NB4 (cell line): ENCODE results near the gene TCF23.

Source experiments
- DNase-seq: peaks from one replicate; pipeline ENCODE4 v3.0.0; 2010; ENCODE audit warnings: low read depth
- H3K4me3 ChIP-seq: one replicate; pipeline ENCODE4 v1.5.1; 2011; ENCODE audit warnings: mild to moderate bottlenecking, low read depth, low read length, moderate library complexity
- CTCF ChIP-seq: IDR thresholded peaks from one replicate; pipeline ENCODE4 v1.5.1; 2012; ENCODE audit warnings: low read depth, low read length
- MAX ChIP-seq: IDR thresholded peaks from 2 replicates; pipeline ENCODE4 v1.6.1; 2011; ENCODE audit warnings: low read depth, low read length
- MYC ChIP-seq: IDR thresholded peaks from 2 replicates; pipeline ENCODE4 v1.6.1; 2011; ENCODE audit warnings: low read depth, low read length
- POLR2A ChIP-seq: IDR thresholded peaks from 2 replicates; pipeline ENCODE4 v1.6.1; 2011; ENCODE audit warnings: mild to moderate bottlenecking; ENCODE audit not compliant: insufficient read length; ENCODE audit errors: extremely low read depth

The TCF23 gene

DNA sequence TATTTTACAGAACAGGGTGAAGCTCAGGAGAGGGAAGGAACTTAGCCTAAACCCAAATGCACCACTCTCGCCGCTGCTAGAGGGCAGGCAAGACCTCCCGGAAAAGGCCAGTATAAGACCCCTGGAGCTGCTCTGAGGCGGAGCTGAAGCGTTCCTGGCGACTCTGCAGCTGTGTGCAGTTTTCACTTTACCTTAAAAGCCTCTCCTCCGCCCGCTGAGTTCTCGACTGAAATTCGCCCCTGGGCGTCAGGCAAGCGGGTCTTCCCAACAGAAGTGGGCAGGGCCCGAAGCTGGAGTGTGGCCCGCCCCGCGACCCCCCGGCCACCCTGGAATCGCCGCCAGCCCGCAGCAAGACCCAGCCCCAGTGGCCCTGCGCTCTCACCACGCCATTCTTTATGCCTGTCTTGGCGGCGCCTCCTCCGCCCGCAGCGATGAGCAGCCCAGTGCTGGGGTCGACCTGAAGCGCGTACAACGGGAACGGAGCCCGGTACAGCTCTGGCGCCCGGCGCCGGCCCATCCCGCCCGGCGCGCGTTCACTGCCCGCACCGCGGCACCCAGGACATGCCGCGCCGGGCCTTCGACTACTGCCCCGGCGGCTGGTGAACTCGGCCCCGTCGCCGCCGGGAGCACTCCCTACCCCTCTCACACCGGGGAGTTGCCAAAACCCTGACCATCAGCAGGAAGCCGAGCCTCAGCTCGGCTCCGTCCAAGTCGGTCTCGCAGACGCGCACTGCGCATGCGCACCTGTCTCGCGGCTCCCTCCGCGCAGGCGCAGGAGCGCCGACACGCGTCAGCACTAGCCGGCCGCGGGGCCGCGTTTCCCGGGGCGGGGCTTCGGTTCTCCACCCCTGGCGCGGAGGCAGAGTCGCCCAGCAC lies 14.7 kb upstream of the TCF23 start, which contains the start of gene PREB:
Gene PREB, minus strand, starts transcription at position 732 of the 876 bp plus-strand sequence. Its CDS starts 215 bp downstream, at position 517.
- no peak for TF ChIP-seq MYC
- peak; percentile 87 for TF ChIP-seq POLR2A
- peak; percentile 4; the same call in 1 of the 2 replicates for TF ChIP-seq MAX
- TF ChIP-seq CTCF: peak; percentile 39
- peak; percentile 95 for DNase-seq

GRCh38 chr2:27134781-27135477 lies 13.9 kb upstream of the TCF23 start:
- no peak for DNase-seq
- TF ChIP-seq MAX: no peak
- TF ChIP-seq POLR2A: no peak
- no peak for TF ChIP-seq MYC
- TF ChIP-seq CTCF: no peak
- no peak overlapping the region for H3K4me3 ChIP-seq

More for the DNA sequence above, 14.7 kb upstream of the TCF23 start, which contains the start of gene PREB:
- peak within 1 kb of the TSS; percentile 87 for H3K4me3 ChIP-seq

DNA sequence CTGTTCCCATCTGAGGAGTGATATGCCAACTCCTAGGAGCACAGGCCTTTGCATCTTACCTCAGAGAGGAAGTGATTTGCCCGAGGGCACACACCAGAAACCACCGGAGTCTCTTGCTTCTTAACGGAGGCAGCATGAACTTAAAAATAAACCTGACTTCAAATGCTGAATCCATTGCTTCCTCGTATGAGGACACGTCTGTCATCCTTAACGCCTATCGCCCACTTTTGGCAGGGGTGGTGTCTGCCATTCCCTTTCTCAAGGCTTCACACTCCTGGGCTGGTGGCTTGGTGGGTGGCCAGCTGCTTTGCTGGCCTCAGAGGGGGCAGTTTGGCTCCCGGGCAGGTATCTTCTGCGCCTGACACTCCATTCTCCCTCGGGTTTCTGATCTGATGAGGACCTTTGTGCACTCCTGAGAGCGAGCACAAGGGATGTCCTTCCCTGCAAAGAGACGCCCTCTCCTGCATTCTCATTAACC lies 13.3 kb upstream of the TCF23 start:
- TF ChIP-seq CTCF: no peak
- TF ChIP-seq POLR2A: no peak
- TF ChIP-seq MYC: no peak
- TF ChIP-seq MAX: no peak

GRCh38 chr2:27136751-27137150 lies 12.1 kb upstream of the TCF23 start:
- no peak for DNase-seq
- no peak for TF ChIP-seq POLR2A
- H3K4me3 ChIP-seq: no peak overlapping the region

More for the DNA sequence above, 13.3 kb upstream of the TCF23 start:
- H3K4me3 ChIP-seq: no peak overlapping the region
- peak; percentile 27 for DNase-seq

GRCh38 chr2:27137322-27137935 lies 11.4 kb upstream of the TCF23 start:
- no peak overlapping the region for H3K4me3 ChIP-seq
- TF ChIP-seq MAX (no peak), CTCF (no peak), POLR2A (no peak)
- DNase-seq: no peak
